Measurements from ENCODE around the gene SLC10A6. TPM values are rescaled to one million over a fixed set of nuclear protein-coding genes. Genes with fewer than 3 reads are reported as not detected.

SLC10A6 gene
- total RNA-seq, 1 experiment from 2014 or later: not detected

DNA sequence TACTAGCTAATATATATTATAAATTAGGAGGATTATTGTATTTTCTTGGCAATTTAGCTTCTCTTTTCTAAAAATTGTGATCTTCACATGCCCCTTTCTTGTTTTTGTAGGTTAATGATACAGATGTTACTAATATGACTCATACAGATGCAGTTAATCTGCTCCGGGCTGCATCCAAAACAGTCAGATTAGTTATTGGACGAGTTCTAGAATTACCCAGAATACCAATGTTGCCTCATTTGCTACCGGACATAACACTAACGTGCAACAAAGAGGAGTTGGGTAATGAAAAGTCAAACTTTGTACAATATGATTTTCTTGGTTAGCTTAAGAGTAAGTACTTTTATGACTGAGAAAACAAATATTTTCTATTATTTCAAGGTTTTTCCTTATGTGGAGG is 74.1 kb downstream of the SLC10A6 start:
- Mint-ChIP-seq H3K9me3 (ENCODE audit: unreplicated experiment) (no peaks in the 10 kb centered on the region), H3K36me3 (ENCODE audit: insufficient read depth, unreplicated experiment) (peaks cover 35% of the 10 kb centered on the region), H3K27ac (ENCODE audit: low read depth, unreplicated experiment) (no peak overlapping the region), H3K4me1 (ENCODE audit: insufficient read depth, unreplicated experiment) (no peaks in the 10 kb centered on the region), H3K27me3 (ENCODE audit: insufficient read depth, unreplicated experiment) (no peaks in the 10 kb centered on the region), H3K4me3 (ENCODE audit: unreplicated experiment) (no peak overlapping the region)
- TF ChIP-seq, protein P1, sequence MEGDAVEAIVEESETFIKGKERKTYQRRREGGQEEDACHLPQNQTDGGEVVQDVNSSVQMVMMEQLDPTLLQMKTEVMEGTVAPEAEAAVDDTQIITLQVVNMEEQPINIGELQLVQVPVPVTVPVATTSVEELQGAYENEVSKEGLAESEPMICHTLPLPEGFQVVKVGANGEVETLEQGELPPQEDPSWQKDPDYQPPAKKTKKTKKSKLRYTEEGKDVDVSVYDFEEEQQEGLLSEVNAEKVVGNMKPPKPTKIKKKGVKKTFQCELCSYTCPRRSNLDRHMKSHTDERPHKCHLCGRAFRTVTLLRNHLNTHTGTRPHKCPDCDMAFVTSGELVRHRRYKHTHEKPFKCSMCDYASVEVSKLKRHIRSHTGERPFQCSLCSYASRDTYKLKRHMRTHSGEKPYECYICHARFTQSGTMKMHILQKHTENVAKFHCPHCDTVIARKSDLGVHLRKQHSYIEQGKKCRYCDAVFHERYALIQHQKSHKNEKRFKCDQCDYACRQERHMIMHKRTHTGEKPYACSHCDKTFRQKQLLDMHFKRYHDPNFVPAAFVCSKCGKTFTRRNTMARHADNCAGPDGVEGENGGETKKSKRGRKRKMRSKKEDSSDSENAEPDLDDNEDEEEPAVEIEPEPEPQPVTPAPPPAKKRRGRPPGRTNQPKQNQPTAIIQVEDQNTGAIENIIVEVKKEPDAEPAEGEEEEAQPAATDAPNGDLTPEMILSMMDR (IDR thresholded peaks at IDR 0.05; ENCODE audit: unreplicated experiment): no peak
- POLR2A ChIA-PET: interaction anchor here (1.1 kb wide), 1 partner anchor 118 kb away, joined by 3 read pairs; the partner anchor contains the start of gene C4orf36
- DNase-seq (ENCODE audit: unreplicated experiment): no peak
- BruUV-seq (replicated peaks): no TSS peak
- CTCF ChIA-PET: interaction anchor here (1.1 kb wide), 1 partner anchor 14 kb away, joined by 3 read pairs; no protein-coding TSS in a partner anchor
- intact Hi-C loops (cut with micrococcal nuclease): no loop called here

Other genes starting within 250 kb of the SLC10A6 start
- gene C4orf36, start 43.0 kb upstream of the SLC10A6 start, total RNA-seq (2022): 2.9 and 3.5 TPM in 2 replicates
- gene AFF1, start 85.6 kb upstream of the SLC10A6 start, total RNA-seq (2022): 56.2 and 61.9 TPM in 2 replicates